B cell (primary cell): Measurements from ENCODE around the gene DENND1A.

Experiments used
- CTCF ChIP-seq: fragments of 200-600 bp; IDR thresholded peaks from one replicate; pipeline ENCODE4 v1.8.0; 2022; ENCODE audit warnings: antibody characterized with exemption, mild to moderate bottlenecking
- EZH2 ChIP-seq: IDR thresholded peaks from 2 replicates; pipeline ENCODE4 v1.6.1; 2012; ENCODE audit warnings: borderline replicate concordance, low read depth, mild to moderate bottlenecking, moderate library complexity, low read length; ENCODE audit not compliant: insufficient read depth, poor library complexity, severe bottlenecking

- TF ChIP-seq CTCF, result no peak
- no peak for TF ChIP-seq EZH2
Measured at GRCh38 chr9:123865226-123866000, 64.5 kb downstream of the DENND1A start.
